Ovary (tissue), 9 donors: ENCODE results near the gene SPATA24. TPM values are rescaled to one million over a fixed set of nuclear protein-coding genes. Genes with fewer than 3 reads are reported as not detected.

ENCODE experiments used
- DNase-seq, 5 donors: peaks; one replicate each; pipeline ENCODE4 v3.0.0-alpha.2; 2019 to 2020
- H3K27ac ChIP-seq, 2 donors: fragments of 200-600 bp; one replicate each; pipeline versions ENCODE4 v1.5.1 to v1.8.0; 2019 to 2022
- H3K27me3 ChIP-seq: fragments of 200-600 bp; one replicate; pipeline ENCODE4 v1.8.0; 2022
- H3K36me3 ChIP-seq: fragments of 200-600 bp; sonication (generic); one replicate; pipeline ENCODE4 v1.5.1; 2019
- H3K4me1 ChIP-seq: one replicate; pipeline ENCODE4 v1.8.1; 2013; ENCODE audit warnings: mild to moderate bottlenecking, moderate library complexity; ENCODE audit not compliant: insufficient read depth
- H3K4me3 ChIP-seq: fragments of 200-600 bp; sonication (generic); one replicate; pipeline ENCODE4 v1.5.1; 2017
- H3K9me3 ChIP-seq, 2 donors: fragments of 200-600 bp in 1 of 2; sonication (generic) in 1 of 2; one replicate each; pipeline versions ENCODE4 v1.5.1 to v1.8.1; 2013 to 2019; ENCODE audit warnings: mild to moderate bottlenecking in 1 of 2, moderate library complexity in 1 of 2
- CTCF ChIP-seq, 3 donors: fragments of 450-650 bp in 2 of 3; fragments of 200-600 bp in 1 of 3; IDR thresholded peaks; one replicate each; pipeline versions ENCODE4 v1.5.1 to v1.8.0; 2016 to 2022; ENCODE audit warnings: antibody characterized with exemption in 3 of 3, mild to moderate bottlenecking in 1 of 3
- EP300 ChIP-seq: sonication (generic); formaldehyde crosslinking; IDR thresholded peaks from one replicate; pipeline ENCODE4 v1.6.1; 2017; ENCODE audit warnings: antibody characterized with exemption
- POLR2A ChIP-seq: fragments of 450-650 bp; IDR thresholded peaks from one replicate; pipeline ENCODE4 v1.6.1; 2017; ENCODE audit warnings: antibody characterized with exemption, mild to moderate bottlenecking, moderate library complexity
- WGBS, 3 donors: extraction: QIAGEN DNeasy Blood & Tissue Kit in 1 of 3; methylation state at CpG; one replicate each; pipeline versions ENCODE4 v1.1.5 to v1.1.7; 2013 to 2017; 5-methylcytosine and 5-hydroxymethylcytosine counted together
- intact Hi-C, 4 donors: fragments of 100-400 bp; cut with DNase I; formaldehyde crosslinking; loops; one replicate each; pipeline versions ENCODE4 v1.11.0 to v1.15.1; 2022 to 2023
- polyA plus RNA-seq, 2 donors: library from polyadenylated mRNA; stranded (reverse); fragments of 200-250 nt in 1 of 2; fragments of 350-450 nt in 1 of 2; fragmentation: Illumina TruSeq in 1 of 2; extraction: RNeasy Lipid Tissue Mini Kit (QIAGEN cat#74804) in 1 of 2; gene quantifications; one replicate each; pipeline ENCODE4 v1.2.3, GENCODE V29; 2013 to 2014
- total RNA-seq, 7 donors: library from RNA; depleted of rRNA in 2 of 7; stranded (reverse); fragments of >200 nt in 2 of 7; fragmentation: NEBNext Ultra II Directional in 3 of 7; extraction: Animal tissue kit (Norgen Biotek cat#: 25700) in 3 of 7; gene quantifications; one replicate each; pipeline versions ENCODE4 v1.1.0 to v1.2.4, GENCODE V29; 2016 to 2023
- donor health status: DM: no; HTN: no; CAD: no; lungs with moderate emphysema.
- donor health status: DM: no; HTN: no; CAD: no.
- donor health status: Bipolar disorder and iron deficiency.
- donor health status: DM: yes; HTN: yes; CAD: no.
- donor health status: DM: no; HTN: no; CAD: no.
- donor health status: DM: yes; HTN: yes; CAD: no.

SPATA24 gene
- total and polyA plus RNA-seq, 9 donors = 2.1 to 6.7 (median 4.0) TPM

GRCh38 chr5:139438707-139439012 is 34.8 kb upstream of the SPATA24 start:
- H3K4me3 ChIP-seq = peak overlapping the region; percentile 83
- no peaks in the 10 kb centered on the region for H3K27me3 ChIP-seq
- peaks cover 2% of the 10 kb centered on the region for H3K4me1 ChIP-seq
- DNase-seq = no peak
- TF ChIP-seq POLR2A (no peak), EP300 (no peak), CTCF (IDR thresholded peaks at IDR 0.05) (no peak)
- no peaks in the 10 kb centered on the region for H3K9me3 ChIP-seq
- intact Hi-C loops = loop anchor here in 1 of 4 donors (5.0 kb wide), 1 partner anchor 79 kb away; no protein-coding TSS in a partner anchor
- 11 to 16% (median 15%) methylated on average over 8 of the region's 8 CpGs for WGBS, 3 donors
- no peaks in the 10 kb centered on the region for H3K36me3 ChIP-seq
- H3K27ac ChIP-seq = peak overlapping the region; percentile 81 to 92

DNA sequence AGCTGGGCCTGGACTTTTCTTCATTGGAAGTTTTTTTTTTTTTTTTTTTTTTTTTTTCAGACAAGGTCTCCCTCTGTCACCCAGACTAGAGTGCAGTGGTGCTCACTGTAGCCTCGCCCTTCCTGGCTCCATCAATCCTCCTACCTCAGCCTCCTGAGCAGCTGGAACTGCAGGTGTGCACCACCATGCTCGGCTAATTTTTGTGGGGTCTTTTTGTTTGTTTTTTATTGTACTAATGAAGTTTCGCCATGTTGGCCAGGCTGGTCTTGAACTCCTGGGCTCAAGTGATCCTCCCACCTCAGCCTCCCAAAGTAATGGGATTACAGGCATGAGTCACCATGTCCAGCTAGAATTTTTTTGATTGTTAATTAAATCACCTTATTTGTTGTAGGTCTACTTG is 31.8 kb upstream of the SPATA24 start:
- no peaks in the 10 kb centered on the region for H3K27me3 ChIP-seq
- H3K27ac ChIP-seq = no peak overlapping the region
- H3K9me3 ChIP-seq = no peaks in the 10 kb centered on the region
- no peak overlapping the region for H3K4me3 ChIP-seq
- peaks cover 2% of the 10 kb centered on the region for H3K4me1 ChIP-seq
- 95 to 97% (median 96%) methylated on average over 3 of the region's 3 CpGs for WGBS, 3 donors
- TF ChIP-seq CTCF (IDR thresholded peaks at IDR 0.05) (no peak), POLR2A (no peak), EP300 (no peak)
- intact Hi-C loops = loop anchor here in 1 of 4 donors (5.0 kb wide), 1 partner anchor 82 kb away; no protein-coding TSS in a partner anchor
- no peak for DNase-seq
- H3K36me3 ChIP-seq = no peaks in the 10 kb centered on the region

- DNase-seq = no peak
- TF ChIP-seq EP300 (no peak), CTCF (IDR thresholded peaks at IDR 0.05) (no peak), POLR2A (no peak)
- H3K36me3 ChIP-seq = no peaks in the 10 kb centered on the region
- H3K27me3 ChIP-seq = no peaks in the 10 kb centered on the region
- no peaks in the 10 kb centered on the region for H3K9me3 ChIP-seq
- 69 to 83% (median 74%) methylated on average over 1 of the region's 1 CpG for WGBS, 3 donors
- H3K27ac ChIP-seq = no peak overlapping the region
- intact Hi-C loops = no loop called here
- H3K4me1 ChIP-seq = no peaks in the 10 kb centered on the region
- H3K4me3 ChIP-seq = no peak overlapping the region
These were observed 27.8 kb upstream of the SPATA24 start for GRCh38 chr5:139431706-139432105.

- TF ChIP-seq EP300 (no peak), CTCF (IDR thresholded peaks at IDR 0.05) (no peak), POLR2A (no peak)
- Histone ChIP-seq H3K36me3 (no peaks in the 10 kb centered on the region), H3K4me3 (no peak overlapping the region)
These were observed 26.1 kb upstream of the SPATA24 start for GRCh38 chr5:139430015-139430414.

More at GRCh38 chr5:139430015-139430414, 26.1 kb upstream of the SPATA24 start:
- intact Hi-C loops = no loop called here
- no peaks in the 10 kb centered on the region for H3K27me3 ChIP-seq
- H3K4me1 ChIP-seq = no peaks in the 10 kb centered on the region
- no peaks in the 10 kb centered on the region for H3K9me3 ChIP-seq
- no peak overlapping the region for H3K27ac ChIP-seq
- 82 to 85% (median 83%) methylated on average over 2 of the region's 2 CpGs for WGBS, 3 donors
- no peak for DNase-seq
